HG02623 (cell line): Measurements from ENCODE around the gene ZC3H18.
"Not testable (repeated sequence)": the region's sequence is repeated elsewhere in the genome, so short reads cannot be mapped to it uniquely, and the experiment has no call there.

Experiments used
- ATAC-seq: cut with Tn5 transposase; IDR thresholded peaks from one replicate; pipeline ENCODE4 v1.9.1; 2021; ENCODE audit warnings: moderate library complexity; ENCODE audit not compliant: unreplicated experiment

Gene ZC3H18

DNA sequence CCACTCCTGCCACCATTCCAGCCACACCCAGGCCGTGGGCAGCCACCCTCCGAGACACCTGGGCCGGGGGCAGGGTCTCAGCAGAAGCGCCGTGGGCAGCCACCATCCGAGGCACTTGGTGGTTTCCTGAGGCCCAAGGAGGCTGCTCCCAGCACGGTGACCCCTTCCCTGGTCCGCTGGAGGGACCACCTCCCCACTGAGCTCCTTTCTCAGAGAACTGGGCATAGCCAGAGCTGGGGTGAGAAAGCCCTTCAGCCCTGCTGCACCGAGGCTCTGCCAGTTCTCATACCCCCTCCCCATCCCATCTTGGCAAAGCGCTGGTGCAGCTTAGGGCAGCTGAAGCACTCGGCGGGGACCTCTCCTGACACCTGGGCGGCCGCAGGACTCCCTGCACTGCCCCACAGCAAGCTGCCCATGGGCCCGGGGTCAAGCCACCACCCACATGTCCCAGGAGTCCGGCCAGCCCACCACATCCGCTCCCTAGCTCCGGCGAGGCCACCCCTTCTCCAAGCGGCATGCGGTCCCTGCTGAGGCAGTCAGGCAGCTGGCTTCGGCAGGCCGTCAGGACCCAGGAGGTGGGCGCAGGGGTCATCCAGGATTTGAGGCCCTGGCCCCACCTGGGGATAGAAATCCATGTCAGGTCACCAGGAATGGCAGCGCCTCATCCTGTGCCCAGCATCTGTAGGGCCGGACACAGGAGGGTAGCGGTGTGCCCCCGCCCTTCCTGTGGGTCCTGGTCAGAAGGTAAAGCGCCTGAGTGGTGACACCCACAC, 82.0 kb downstream of the ZC3H18 start:
- no peak for ATAC-seq

DNA sequence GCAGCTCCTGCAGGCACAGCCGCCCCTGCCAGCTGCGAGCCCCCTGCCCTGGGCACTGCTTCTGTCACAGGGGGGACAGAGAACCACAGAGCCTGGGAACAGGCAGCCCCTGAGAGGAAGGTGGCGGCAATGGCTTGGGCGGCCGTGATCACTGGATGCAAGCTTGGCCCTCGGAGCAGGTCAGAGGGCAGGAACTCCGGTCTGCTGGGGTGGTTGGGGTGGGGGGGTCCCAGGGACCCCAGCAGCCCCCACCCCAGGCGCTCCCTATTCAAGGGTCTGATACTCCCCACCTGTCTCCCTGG, 82.5 kb downstream of the ZC3H18 start:
- ATAC-seq: no peak

DNA sequence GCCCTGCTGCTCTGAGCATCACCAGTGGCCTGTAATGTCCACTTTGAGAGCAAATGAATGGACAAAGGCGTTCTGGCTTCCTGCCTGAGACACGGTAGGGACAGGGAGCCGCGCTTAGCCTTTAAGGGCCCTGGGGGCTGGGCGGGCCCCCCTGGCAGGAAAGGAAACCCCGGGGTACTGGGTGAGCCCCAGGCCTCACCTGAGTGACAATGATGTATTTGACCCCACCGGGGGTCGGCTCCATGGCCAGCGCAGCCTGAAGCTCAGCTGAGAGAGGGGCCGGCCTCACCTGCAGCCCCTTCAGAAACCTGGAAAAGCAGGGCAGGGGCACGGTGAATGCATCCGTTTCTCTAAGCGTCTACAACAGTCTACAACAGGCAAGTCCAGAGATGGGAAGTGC, 82.9 kb downstream of the ZC3H18 start:
- no peak for ATAC-seq

DNA sequence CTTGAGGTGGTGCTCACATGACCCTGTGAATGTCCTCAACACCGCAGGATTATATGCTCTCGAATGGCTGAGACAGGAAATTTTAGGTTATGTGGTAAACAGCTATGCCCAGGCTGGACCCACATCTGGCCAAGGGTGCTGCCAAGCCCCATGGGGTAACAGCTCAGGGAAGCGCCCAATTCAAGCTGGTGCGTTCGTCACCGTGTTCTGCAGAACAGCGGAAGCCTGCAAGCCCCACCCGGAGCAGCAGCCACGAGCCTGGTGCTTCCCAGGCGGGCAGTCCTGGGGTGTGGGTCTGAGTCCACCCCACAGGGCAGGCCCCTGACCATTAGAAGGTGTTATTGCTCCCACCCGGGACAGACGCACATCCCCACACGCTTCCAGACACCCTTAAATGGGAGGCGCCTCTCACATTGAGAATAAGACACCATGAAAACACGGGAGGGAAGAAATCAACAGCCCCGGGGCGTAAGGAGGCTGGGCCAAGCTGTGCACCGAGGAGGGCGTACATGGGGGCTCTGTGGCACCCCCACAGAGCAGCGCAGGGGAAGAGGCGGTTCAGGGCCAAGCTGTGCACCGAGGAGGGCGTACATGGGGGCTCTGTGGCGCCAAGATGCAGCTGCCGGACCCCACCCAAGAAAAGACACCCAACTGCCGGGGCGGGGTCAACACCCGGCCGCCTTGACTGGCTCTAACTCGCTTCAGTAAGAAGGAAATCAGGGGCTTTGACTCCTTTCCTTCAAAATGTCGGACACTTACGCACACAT, 83.6 kb downstream of the ZC3H18 start:
- no peak for ATAC-seq

DNA sequence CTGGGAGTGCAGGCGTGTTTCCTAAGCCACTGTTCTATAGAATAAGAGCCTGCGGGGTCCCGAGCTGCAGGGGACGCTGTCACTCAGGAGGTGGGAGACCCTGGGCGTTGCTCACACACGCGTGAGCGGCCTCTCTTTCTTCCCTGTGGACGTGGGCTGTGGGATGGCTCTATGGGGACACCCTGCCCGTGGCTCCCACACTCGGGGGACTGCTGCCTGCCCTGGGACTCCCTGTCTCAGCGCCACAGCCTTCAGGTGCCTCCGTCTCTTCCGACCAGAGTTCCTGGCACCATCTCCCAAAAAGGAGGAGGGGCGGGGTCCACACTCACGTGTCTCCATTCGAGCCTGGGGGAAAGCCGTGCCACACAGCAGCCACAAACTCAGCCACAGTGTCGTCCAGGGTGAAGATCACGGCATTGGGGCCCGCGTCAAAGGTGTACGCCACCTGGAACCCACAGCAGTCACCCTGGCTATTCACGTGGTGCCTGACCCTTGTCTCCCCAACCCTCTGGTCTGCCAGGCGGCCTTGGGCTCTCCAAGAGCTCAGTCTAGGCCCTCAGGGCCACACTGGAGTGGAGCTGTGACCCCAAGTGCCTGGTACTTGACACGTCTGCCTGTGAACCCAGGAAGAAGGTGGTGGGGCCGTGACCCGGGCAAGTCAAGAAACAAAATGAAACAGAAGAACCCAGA, 84.3 kb downstream of the ZC3H18 start:
- ATAC-seq: no peak

DNA sequence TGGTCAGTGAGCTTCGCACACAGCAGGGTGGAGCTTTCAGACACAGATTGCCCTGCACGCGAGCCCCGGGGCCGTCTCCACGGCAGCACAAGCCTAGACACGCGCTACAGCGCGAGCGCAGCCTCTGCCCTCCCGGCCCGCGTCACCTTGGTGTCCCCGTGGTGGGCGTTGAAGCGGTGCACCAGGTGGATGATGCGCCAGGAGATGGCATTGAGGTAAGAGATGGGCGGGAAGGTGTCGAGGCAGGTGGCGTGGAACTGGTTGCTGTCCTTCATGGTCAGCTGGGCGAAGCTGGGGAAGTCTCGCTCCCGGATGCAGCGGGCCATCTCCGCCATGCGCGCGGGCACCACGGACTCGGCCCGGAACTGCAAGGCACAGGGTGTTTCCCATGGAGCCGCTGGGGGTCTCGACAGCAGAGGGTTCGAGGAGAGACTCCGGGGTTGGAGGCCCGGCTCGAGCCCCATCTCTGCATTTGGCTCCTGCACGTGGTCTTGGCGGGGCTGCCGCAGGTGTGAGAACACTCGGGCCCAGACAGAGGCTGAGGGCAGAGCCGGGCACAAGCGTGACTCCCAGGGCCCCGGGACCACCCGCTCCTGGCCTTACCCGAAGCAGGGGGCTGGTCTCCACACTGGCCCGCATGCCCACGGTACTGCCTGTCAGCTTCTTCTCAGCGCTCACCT, 85.0 kb downstream of the ZC3H18 start:
- ATAC-seq: no peak

DNA sequence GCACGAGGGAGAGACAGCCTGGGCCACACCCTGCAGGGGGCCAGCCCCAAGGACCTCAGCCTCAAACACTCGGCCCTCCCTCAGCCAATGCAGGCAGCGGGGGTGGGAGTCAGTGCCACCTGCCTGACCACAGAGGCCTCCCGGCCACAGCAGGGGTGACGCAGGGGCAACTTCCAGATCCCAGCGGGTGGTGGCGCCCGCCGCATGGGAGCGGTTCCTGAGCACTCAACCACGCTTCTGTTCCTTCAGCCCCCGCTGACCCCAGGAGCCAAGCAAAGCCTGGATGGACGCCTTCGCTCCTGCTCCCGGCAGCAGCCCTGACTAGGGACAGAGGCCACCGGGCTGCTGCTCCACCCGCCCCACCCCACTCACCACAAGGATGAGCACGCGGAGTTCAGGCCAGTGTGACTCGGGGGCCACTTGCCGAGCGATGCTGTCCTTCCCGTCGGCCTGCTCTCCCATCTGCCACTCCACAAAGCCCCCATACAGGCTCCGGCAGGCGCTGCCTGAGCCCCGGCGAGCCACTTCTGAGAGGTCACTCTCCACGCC, 85.6 kb downstream of the ZC3H18 start:
- ATAC-seq: no peak

DNA sequence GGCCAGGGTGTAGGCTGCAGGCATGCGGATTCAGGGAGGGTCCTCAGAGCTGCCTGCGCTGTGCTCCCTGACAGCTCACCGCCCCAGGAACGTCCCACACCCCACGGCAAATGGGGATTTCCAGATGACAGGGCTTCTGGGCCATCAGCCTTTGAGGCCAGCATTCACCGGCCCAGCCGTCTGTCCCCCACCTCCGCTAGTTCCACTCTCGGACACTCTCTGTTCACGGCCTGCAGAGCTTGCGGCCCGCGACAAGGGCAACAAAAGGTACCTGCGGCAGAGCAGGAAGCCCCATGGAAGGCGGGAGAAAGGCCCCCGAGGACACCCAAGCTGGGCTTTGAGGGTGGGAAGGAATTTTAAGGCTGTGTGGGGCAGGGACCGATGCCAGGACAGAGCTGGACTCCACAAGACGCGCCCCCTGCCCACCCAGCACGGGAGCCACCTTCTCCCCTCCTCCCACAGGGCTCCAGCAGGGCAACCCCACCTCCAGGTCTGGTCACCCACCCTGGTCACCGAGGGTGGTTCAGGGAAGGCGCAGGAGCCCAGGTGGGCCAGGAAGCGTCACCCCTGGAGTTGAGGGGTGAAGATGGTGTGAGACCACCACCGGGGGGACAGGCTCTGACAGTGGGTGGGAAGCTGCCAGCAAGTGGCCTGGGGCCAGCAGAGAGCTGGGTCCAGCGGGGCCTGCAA, 86.2 kb downstream of the ZC3H18 start:
- no peak for ATAC-seq

DNA sequence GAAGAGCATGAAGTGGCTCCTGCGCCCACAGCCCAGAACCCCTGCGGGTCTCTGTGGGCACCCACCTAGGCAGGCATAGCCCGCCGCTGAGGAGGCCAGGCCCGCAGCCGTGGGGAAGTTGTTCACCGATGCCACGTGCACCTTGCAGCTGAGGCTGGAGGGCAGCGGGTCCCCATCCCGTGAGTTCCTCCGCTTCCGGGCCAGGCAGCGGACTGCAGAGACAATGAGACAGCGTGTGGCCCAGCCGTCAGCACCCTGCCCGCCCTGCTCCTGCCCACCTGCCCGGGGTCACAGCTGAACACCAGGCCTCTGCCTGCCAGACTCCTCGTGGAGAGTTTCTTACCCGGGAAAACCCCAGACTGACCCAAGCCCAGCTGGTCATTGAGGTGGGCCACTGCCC, 87.2 kb downstream of the ZC3H18 start:
- no peak for ATAC-seq

DNA sequence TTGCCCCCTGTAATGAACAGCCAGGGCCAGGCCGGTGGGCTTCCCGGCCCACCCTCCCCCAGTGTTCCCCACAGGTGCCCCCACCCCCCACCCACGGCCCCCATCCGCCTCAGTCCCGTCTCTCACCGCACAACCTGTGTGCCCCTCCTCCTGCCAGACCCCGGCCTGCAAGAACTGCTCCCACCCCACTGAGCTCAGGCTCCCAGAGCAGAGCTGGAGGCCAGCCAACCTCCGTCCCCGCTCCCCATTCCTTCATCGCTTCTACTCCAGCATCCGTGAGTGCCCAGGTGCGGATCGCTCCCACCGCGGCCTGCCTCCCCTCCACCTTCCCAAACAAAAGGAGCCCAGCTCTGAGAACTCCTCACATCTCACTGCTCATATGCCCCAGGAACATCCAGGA, 88.5 kb downstream of the ZC3H18 start:
- ATAC-seq: no peak

DNA sequence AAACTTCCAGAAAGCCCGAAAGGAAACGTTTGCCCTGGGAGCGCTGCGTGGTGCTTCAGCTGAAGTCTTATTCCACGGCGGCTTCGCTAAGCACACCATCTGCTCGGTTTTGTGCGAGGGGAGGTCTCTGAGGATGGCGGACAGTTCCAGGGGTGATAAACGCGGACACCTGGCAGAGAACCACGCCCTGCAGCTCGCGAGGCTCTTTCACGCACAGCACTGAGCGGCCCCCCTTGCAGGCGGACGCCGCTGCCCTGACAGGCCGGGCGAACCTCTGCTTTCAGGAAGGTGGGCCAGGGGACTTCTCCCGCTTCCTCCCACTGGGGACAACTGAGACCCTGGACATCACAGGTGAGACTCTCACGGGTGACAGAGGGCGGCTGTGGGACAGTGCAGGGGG, 89.0 kb downstream of the ZC3H18 start:
- ATAC-seq: no peak

DNA sequence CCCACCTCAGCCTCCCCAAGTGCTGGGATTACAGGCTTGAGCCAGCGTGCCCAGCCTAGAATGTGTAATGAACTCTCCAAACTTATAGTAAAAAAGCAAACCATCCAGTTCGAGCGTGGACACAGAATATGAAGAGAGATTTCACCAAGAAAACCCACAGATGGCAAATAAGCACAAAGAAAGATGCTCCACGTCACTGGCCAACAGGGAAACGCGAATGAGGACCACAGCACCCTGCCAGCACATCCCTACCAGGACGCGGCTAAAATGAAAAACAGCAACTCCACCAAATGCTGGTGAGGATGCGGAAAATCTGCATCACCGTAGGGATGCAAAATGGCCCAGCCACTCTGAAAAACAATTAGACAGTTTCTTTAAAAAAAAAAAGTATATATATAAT, 91.3 kb downstream of the ZC3H18 start:
- ATAC-seq: no peak

DNA sequence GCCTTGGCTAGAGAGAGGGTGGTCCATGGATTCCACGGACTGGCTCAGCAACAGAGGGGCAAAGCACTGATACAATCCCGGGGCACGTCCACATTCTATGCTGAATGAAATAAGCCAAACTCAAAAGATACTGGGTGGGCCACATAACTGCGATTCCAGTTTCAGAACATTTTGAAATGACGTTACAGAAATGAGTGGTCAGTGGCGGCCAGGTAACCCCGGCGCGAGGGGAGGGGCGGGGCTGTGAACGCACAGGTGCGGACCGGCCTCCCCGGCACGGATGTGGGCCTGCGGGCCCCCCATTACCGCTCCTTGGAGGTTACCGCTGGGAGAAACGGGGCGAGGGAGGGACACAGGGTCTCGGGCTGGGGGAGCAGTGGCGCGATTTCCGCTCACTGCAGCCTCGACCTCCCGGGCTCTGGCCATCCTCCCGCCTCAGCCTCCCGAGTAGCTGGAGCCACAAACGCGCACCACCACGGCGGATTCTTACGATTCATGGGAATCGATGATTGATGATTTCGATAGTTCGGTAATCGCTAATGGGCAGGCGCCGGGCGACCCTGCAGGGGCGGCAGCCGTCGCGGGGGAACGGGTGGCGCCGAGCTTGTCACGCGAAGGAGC, 92.1 kb downstream of the ZC3H18 start:
- no peak for ATAC-seq

DNA sequence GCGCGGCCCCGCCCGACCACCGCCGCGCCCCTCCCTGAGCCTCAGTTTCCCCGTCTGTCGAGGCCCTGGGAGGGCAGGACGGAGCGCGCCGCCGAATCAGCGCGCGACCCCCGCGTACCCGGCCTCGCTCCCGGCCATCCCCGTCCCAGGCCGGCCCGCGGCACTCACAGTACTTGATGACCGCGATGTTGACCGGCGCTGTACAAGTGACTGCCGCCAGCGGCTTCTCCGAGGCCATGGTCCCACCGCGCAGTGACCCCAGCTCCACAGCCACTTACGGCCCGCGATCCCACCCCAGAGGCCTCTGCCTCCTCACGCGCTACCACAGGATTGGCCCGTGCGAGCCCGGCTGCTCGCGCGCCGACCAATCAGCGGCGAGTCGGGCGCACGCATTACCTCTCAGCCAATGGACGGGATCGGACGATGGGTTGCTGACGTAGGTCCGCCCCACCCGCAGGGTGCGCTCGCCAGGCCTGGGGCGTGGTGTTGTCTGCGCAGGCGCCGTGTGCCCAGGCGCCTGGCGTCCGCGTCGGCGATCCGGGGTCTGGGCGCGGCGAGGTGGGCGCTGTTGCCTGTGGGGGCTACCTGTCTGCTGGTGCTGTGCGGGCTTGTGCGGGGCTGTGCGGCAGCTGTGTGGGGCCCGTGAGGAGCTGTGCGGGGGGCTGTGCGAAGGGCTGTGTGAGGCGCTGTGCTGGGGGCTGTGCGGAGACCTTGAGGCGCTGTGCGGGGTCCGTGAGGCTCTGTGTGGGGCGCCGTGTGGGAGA, 92.8 kb downstream of the ZC3H18 start, which contains the start of gene MVD:
Gene MVD (minus strand): TSS at position 249 of the 764 bp plus-strand sequence. CDS start 11 bp downstream, at position 238.
- ATAC-seq: peak; percentile 96

DNA sequence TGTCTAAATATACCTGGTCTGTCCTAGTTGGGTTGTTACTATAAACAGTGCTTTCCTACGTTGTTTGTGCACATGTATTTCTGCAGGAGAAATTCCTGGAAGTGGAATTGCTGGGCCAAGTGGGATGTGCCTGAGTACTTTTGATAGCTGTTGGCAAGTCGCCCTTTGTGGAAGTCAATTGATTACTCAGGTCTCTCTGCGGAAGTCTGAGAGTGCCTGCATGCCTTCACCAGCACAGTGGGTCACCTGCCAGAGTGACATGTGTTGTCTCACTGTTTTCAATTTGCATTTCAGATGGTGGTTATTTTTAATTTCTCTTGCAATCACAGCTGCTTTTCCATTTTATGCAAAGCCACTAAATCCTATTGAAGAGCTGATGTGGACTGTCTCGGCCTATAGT, 94.9 kb downstream of the ZC3H18 start:
- no peak for ATAC-seq

DNA sequence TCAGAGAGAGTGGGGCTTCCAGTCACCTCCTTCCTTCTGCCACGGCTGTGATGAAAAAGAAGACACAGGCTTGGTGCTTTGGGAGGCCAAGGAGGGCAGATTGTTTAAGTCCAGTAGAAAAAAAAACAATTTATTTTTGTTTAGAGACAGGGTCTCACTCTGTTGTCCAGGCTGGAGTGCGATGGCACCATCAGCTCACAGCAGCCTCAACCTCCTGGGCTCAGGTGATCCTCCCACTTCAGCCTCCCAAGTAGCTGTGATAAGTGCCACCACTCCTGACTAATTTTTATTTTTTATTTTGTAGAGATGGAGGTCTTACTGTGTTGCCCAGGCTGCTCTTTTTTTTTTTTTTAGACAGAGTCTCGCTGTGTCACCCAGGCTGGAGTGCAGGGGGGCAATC, 95.4 kb downstream of the ZC3H18 start:
- no peak for ATAC-seq

DNA sequence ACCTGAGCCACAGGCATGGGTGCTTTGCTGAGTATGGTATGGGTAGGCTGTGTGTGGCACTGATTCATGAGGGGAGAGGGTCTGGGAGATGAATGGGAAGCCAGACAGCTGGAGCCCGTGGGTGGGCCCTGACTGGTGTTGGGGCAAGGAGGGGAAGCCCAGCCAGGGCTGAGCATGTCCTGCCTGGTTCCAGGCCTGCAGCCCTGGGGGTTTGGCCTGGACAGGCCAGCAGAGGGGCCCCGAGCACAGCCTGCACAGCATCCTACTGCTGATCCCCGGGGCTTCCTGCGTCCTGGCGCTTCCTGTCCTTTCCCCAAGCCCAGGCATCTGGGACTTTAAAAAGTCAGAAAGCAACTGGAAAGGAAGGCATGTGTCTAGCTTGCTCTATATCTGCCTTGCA, 97.3 kb downstream of the ZC3H18 start:
- ATAC-seq: no peak

DNA sequence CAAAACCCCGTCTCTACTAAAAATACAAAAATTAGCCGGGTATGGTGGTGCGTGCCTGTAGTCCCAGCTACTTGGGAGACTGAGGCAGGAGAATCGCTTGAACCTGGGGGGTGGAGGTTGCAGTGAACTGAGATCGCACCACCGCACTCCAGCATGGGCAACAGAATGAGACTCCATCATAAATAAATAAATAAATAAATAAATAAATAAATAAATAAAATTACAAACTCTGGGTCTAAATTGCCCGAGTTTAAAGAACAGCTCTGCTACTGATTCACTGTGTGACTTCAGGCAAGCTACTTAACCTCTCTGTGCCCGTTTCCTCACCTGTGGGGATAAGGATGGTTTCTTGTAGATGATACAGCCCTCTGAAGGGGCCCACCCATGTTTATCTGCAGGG, 99.3 kb downstream of the ZC3H18 start:
- not testable (repeated sequence) for ATAC-seq

DNA sequence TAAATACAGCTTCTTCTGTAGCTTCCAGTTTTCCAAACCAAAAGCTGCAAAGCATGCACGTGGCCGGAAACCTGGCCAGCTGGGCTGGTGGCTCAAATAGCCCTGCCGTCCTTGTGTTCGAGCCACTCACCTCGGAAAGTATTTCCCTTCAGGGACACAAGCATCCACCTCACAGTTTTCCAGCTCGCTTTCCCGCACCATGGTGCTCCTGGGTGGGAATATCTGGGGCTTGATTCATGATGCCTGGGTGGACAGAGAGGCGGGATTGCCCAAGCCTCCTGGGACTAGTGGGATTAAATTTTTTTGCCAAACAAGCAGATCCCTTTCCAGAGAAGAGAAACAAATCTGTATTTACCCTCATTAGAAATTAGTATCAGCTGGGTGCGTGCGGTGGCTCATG, 99.8 kb downstream of the ZC3H18 start:
- no peak for ATAC-seq
